MM.1S (cell line): Measurements from ENCODE around the gene ELMO3.

Experiments
- EZH2 ChIP-seq: fragments of 300-600 bp; sonication (generic); optimal IDR thresholded peaks from 2 replicates; pipeline ENCODE3; 2017; ENCODE audit warnings: low read depth, mild to moderate bottlenecking, antibody characterized with exemption, low read length, mixed read lengths
- EZH2phosphoT487 ChIP-seq: fragments of 300-600 bp; sonication (generic); IDR thresholded peaks from 2 replicates; pipeline ENCODE4 v1.6.1; 2018; ENCODE audit warnings: antibody characterized with exemption, low read length
- TF ChIP-seq, protein P1 (sequence below): fragments of 300-600 bp; sonication (generic); IDR thresholded peaks from 2 replicates; pipeline ENCODE4 v1.5.1; 2016; ENCODE audit warnings: antibody characterized with exemption, low read length, mixed read lengths

DNA sequence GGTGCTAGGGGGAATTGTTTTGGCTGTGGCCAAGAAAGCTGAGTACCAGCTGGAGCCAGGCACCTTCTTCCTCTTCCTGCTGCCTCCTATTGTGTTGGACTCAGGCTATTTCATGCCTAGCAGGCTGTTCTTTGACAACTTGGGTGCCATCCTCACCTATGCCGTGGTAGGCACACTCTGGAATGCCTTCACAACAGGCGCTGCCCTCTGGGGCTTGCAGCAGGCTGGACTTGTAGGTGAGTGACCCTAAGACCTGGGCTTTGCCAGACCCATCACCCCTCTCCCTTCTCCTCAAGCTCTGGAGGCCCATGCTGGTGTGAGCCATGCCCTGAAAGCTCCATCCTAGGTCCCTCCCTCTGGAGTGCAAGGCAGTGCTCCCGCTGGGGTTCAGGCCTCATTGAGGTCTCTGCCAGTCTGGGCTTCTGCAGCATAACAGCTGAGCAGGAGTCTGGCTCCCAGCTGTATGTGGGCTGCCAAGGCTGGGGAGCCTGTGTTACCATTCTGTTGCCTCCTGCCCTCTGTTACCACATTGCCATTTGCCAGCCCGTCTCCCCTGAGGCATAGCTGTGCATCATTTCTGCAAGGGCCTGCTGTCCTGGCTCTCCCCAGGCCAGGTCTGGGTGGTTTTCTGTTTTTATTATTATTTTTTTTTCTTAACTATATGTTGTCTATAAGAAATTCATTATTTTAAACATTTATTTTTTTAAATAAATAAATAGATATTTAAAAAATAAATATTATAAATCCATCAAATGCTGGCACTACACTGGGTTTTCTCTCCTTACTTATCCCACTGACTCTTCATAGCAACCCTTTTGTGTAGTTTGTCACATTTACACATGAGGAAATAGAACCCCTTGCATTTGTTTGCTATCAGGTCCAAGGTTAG is 53.9 kb downstream of the ELMO3 start:
- TF ChIP-seq, protein P1, sequence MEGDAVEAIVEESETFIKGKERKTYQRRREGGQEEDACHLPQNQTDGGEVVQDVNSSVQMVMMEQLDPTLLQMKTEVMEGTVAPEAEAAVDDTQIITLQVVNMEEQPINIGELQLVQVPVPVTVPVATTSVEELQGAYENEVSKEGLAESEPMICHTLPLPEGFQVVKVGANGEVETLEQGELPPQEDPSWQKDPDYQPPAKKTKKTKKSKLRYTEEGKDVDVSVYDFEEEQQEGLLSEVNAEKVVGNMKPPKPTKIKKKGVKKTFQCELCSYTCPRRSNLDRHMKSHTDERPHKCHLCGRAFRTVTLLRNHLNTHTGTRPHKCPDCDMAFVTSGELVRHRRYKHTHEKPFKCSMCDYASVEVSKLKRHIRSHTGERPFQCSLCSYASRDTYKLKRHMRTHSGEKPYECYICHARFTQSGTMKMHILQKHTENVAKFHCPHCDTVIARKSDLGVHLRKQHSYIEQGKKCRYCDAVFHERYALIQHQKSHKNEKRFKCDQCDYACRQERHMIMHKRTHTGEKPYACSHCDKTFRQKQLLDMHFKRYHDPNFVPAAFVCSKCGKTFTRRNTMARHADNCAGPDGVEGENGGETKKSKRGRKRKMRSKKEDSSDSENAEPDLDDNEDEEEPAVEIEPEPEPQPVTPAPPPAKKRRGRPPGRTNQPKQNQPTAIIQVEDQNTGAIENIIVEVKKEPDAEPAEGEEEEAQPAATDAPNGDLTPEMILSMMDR, result no peak
- TF ChIP-seq EZH2 (no peak), EZH2phosphoT487 (no peak)
